Ovary (tissue), 3 donors: ENCODE measurements around the gene NAALADL2.

Source experiments
- CTCF ChIP-seq, 3 donors: fragments of 450-650 bp in 2 of 3; fragments of 200-600 bp in 1 of 3; IDR thresholded peaks; one replicate each; pipeline versions ENCODE4 v1.5.1 to v1.8.0; 2016 to 2022; ENCODE audit warnings: antibody characterized with exemption in 3 of 3, mild to moderate bottlenecking in 1 of 3
- EP300 ChIP-seq: sonication (generic); formaldehyde crosslinking; IDR thresholded peaks from one replicate; pipeline ENCODE4 v1.6.1; 2017; ENCODE audit warnings: antibody characterized with exemption
- donor health status: DM: no; HTN: no; CAD: no.

GRCh38 chr3:175046601-175047000, 187.5 kb downstream of the NAALADL2 start:
- no peak for TF ChIP-seq CTCF (IDR thresholded peaks at IDR 0.05)
- TF ChIP-seq EP300, result no peak
